ENCODE data around the gene SLC16A1.
"Not testable (repeated sequence)": the region's sequence is repeated elsewhere in the genome, so short reads cannot be mapped to it uniquely, and the experiment has no call there.

The SLC16A1 gene

DNA sequence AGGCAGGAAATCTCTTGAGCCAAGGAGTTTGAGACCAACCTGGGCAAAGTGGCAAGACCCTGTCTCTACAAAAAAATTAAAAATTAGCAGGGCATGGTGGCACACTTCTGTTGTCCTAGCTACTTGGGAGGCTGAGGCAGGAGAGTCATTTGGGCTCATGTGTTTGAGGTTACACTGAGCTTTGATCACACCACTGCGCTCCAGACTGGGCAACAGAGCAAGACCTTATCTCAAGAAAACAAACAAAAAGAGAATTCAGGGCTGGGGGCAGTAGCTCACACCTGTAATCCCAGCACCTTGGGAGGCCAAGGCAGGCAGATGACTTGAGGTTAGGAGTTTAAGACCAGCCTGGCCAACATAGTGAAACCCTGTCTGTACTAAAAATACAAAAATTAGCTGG lies 17.8 kb upstream of the SLC16A1 start:
- DNase-seq (ENCODE audit: low read depth, low spot score) = no peak

DNA sequence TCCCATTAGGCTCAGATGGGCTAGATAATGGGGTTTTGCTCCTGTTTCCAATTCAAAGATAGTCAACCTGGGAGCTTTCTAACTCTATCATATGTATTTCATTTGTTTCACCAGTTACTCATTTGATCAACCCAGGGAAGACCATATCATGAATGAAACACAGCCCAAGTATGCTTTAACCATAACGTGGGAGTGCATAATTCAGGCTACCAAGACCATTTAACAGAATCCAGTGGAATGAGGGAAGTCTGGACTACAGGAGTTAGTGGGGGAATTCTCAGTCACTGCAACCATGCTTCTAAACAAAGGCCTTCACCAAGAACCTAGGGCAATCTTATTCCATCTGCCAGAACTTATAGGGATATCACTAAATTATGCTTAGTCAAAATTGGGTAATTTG lies 15.0 kb upstream of the SLC16A1 start:
- no peak for DNase-seq (ENCODE audit: low read depth, low spot score)

DNA sequence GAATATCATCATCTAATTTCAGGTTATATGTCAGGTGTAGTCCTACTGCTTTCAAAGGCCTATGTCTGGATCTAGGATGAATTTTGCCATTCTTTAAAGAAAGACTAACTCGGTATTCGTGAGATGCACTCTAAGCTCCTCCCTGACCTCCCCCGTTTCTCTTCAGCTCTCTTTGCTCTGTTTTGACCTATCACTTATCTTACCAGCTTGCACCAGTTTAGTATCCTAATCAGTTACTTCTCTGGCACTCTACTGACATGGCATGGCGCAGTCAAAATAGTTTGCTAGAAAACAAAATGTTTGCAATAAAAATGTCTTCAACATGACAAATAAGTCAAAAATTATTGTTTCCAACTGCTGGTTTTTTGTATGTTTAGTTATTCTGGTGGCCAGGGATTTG lies 8.4 kb upstream of the SLC16A1 start:
- no peak for DNase-seq (ENCODE audit: low read depth, low spot score)

DNA sequence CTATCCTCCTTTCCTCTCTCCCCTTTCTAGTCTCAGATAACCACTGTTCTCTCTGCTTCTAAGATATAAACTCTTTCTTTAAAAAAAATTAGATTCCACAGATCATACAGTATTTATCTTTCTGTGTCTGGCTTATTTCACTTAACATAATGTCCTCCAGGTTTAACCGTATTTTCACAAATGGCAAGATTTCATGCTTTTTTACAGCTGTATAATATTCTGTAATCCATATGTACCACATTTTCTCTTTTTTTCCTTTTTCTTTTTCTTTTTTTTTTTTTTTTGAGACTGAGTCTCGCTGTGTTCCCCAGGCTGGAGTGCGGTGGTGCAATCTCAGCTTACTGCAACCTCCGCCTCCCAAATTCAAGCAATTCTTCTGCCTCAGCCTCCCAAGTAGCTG lies 5.1 kb upstream of the SLC16A1 start:
- DNase-seq (ENCODE audit: low read depth, low spot score) = no peak

DNA sequence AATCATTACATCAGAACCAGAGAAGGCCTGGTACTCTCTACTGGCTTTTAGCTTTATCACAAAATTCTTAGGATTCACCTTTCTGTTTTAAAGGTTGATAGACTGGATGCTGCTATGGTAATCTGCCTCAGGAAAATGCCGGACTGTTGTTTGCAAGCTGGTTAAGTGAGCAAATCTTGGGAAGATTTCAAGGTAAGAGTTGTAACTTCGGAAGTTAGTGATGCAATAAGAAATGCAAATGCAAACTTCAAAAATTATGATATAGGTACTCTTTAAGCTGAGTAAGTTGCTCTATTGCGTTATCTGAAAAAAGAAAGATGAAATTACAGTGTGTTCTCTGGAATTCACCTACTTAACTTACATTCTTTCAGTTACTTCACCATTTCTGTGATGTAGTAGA lies 4.4 kb upstream of the SLC16A1 start:
- DNase-seq (ENCODE audit: low read depth, low spot score) = no peak

DNA sequence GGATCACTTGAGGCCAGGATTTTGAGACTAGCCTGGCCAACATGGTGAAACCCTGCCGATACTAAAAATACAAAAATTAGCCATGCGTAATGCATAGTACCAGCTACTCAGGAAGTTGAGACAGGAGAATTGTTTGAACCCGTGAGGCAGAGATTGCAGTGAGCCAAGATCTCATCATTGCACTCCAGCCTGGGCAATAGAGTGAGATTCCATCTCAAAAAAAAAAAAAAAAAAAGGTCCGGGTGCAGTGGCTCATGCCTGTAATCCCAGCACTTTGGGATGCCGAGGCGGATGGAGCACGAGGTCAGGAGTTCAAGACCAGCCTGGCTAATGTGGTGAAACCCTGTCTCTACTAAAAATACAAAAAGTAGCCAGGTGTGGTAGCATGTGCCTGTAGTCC lies 2.2 kb upstream of the SLC16A1 start:
- DNase-seq (ENCODE audit: low read depth, low spot score) = not testable (repeated sequence)

DNA sequence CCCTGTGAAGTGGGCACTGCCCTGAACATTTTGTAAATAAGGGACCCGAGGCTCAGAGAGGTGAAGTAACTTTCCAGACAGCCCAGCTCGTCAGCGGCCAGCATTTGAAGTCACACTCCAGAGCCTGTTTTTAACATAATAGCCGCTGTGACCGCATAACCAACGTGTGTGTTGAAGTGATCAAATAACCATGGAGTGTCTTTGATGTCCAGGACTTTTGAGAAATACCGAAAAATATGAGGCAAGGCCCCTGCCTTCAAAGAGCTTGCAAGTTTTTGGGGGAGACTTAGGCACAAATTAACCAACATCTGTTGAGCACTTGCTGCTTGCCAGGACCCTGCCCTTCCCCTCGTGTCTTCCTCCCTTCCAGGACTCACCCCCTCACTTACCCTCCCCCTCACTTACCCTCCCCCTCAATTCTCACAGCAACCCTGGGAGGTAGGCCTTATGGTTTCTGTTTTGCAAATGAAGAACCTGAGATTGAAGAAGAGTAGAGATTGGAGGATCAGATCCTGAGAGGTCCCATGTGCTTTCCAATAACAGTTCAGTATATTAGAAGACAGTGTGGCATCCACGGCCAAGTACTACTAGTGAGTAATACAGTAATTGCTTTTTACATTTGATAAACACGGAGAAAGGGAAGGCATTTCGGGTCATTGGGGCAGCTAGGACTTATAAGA lies 1.3 kb upstream of the SLC16A1 start:
- no peak for DNase-seq (ENCODE audit: low read depth, low spot score)

DNA sequence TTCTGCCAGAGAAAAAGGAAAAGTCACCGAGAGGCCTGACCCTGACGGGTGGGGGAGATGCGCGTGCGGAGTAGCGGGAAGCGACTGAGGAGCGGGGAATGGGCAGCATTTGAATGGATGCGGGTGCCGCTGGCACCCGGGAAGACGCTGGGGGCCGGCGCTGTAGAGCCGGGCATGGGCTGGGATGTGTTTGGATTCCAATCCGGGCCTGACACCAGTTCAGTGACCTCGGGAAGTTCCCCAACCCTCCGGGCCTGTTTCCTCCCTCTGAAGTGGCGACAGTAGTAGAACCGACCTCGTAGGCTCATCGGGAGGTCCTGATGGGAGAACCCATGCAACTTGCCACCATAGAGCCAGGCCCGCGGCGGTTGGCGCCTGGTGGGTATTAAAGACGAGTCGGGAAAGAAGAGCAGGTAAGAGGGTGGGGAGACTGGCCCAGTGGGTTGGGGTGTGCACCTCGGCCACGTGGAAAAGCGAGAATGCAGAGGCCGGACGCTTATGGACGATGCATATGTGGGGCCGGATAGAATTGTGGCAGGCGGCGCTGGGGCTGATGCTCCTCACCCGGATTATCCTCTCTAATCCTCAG lies 642 bp upstream of the SLC16A1 start:
- no peak for DNase-seq (ENCODE audit: low read depth, low spot score)

DNA sequence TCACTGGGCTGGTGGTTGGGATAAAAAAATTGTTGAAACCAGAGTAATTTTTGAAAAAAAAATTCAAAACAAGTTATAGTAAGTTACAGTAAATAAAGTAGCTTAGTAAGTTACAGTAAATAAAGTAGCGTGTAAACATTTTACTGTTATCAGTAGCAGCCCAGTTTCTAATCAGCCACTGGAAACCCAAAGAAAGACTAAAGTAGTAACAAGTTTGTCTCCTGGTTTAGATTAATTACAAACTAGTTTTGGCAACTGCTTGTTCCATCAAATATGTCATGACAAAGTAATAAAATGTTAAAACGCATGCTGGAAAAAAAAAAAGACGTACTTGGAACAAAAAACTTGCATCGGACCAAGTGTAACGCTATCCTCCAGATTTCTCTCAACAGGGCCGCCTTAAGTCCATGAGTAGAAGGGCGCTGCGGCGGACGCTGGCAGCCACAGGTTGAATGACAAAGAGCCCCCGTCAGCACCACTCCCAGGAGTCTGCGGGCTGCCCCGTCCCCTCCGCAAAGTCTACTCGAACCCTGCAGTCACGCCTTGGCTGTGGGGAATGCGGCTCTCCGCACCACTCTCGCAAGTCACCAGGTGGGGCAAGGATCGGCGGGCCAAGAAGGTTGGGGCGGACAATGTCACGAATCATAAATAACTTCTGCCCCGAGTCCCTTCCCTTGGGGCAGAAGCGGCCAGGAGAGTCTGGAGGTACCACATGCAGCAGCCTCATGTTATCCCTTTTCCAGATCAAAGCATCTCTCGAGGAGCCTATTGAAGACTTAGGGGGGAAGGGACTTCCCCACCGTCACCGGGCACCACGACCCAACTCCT lies 837 bp downstream of the SLC16A1 start:
- DNase-seq (ENCODE audit: low read depth, low spot score) = no peak

DNA sequence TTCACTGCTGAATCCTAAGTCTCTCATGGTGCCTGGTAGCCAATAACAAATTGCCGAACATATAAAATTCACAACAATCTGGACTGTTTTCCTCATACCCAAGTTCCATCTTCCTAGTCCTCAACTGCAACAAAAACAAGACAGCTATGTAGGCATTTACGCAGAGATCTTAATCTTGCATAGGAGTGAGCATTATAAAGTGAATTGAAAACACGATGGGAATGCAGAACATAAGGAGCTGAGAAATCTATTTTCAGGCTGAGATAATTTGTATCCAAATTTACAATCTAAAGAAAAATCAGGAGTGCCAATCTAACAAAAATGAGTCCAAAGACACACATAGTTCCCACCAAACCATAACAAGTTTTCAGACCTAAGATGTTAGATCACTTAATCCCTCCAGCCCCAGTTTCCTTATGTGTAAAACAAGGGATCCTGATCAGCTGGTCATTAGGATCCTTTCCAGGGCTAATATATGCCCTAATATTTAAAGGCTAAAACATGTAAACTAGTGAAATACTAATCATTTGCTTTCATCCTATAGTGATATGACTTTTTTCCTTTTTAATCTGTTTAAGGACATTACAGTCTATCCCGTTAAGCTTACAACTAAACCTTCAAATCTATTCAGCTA lies 1.9 kb downstream of the SLC16A1 start:
- DNase-seq (ENCODE audit: low read depth, low spot score) = no peak

DNA sequence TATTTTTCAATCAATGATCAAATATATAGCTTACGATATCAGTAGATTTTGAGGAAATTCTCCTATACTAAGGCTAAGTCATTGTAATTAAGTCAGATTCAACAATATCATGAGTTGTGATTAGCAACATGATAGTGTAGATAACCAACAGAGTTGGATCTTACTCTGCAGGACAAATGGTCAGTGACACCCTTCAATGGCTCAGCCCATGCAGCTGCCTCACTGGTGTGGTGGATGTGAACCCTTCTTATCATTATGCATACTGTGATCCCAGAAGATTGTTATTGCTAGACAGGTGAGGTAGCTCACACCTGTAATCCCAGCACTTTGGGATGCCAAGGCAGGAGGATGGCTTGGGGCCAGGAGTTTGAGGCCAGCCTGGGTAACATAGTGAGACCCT lies 5.6 kb downstream of the SLC16A1 start:
- no peak for DNase-seq (ENCODE audit: low read depth, low spot score)

DNA sequence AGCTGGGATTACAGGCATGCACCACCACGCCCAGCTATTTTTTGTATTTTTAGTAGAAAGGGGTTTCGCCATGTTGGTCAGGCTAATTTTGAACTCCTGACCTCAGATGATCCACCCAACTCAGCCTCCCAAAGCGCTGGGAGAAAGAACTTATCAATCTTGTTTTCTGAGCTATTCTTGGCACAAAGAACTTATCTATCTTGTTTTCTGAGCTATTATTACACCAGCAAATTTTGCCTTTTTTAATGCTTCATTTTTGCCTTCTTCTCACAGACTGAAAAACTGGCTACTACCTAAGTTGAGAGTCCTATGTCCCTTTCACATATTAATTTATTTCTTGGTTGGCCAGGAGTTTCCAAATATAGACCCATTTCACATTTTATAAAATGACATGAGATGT lies 9.3 kb downstream of the SLC16A1 start:
- DNase-seq (ENCODE audit: low read depth, low spot score) = no peak

DNA sequence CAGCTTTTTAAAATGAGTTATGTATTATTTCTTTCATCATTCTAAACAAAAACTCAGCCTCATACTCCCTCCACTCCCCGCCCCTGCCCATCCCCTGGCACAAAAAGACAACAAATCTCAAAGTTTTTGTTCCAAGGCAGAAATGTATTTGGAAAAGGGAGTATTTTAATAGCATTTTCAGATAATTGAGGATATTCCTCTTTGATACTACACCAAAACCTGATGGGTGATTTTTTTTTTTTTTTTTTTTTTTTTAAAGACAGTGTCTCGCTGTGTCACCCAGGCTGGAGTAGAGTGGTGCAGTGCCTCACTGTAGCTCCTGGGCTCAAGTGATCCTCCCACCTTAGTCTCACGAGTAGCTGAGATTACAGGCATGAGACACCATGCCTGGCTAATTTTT lies 16.2 kb downstream of the SLC16A1 start:
- DNase-seq (ENCODE audit: low read depth, low spot score) = no peak

DNA sequence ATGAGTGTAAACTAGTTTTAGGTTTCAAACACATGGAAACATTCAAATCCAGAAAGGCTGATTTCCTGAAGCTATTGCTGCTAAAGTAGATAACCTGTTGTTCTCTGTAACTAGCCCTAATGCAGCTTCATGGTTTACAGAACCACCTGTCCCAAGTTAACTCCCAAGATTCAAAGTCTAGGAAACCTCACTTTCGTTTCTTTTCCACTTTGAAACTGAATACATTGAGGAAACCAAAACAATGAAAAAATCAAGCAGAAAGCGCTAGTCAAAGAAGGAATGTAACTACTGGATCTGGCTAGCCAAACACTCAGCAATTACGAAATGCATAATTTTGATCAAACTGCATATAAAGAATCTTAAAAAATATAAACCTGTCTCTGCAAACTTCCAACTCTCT lies 17.8 kb downstream of the SLC16A1 start:
- DNase-seq (ENCODE audit: low read depth, low spot score) = no peak

DNA sequence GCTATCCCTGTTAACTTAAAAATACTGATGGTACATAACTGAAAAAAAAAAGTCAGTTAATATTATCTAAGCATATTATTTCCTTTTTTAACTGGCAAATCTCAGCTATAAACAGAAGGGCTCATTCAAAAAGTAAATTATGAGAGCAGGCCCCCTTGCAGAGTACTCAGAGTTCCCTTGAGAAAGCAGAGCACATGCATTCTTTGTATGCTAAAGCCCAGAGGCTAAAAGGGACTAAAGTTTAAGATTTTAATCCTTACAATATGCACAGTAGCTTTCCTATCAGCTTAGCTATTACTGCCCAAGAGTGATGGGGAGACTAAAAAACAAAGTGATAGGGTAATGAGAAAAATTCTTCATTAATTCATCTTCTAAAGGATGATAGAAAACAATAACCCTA lies 18.5 kb downstream of the SLC16A1 start:
- no peak for DNase-seq (ENCODE audit: low read depth, low spot score)

DNA sequence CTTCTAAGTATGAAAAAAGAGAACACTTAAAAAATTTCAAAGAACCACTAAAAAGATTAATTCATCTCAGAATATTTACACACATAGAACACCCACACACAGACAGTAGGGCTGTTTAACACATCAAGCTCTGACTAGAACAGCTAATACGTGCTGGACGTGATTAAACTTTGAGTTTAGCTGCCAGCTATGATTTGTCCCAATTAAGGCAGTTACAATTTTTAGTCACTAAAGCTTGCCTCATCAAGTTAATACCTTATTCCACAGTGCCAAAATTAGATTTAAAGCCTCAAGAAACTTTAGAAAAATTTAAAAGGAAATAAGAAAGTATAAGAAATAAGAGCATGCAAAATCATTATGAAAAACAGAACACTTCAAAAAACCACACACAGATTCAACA lies 18.9 kb downstream of the SLC16A1 start:
- DNase-seq (ENCODE audit: low read depth, low spot score) = no peak

DNA sequence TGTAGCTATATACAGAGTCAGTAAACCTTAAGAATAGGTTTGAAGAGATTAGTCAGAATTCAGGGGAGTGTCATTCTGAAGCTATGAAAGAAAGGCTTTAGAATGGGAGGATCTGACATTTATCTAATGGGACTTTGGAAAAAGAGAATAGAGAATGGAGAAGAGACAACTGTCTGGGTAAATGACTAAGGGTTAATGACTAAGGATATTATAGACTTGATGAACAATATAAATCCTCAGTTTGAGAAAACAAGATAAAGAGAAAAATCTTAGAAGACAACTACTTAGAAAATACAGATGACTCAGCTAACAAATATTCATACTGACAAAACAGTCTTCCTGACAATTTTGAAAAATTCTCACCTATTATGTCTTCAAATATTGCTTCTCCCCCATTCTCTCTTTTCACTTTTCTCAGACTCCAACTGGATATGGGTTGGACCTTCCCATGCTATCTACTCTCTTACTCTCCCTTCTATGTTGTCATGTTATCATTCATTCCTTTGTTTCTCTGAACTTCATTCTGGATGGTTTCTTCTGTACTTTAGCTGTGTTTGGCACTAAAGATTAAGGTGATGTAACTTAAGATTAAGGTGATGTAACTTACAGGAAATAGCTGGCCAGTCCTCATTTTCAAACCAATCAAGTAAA lies 20.4 kb downstream of the SLC16A1 start:
- DNase-seq (ENCODE audit: low read depth, low spot score) = no peak

DNA sequence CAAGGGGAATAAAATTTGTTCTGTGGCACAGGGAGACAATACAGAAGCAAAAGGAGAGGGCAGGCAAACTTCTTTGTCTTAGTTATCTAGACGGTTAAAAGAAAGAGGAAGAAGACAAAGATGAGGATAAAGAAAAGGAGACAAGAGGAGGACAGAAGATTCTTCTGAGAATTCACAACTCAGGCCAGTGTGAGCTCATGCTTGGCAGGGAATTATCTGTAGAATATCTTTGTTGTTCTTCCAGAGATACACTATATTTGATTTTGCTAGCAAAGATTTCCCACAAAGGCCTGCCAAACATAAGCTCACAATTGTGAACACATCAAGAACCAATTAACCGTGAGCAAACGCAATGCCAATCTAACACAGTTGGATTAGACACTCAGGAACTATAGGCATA lies 21.4 kb downstream of the SLC16A1 start:
- DNase-seq (ENCODE audit: low read depth, low spot score) = no peak

DNA sequence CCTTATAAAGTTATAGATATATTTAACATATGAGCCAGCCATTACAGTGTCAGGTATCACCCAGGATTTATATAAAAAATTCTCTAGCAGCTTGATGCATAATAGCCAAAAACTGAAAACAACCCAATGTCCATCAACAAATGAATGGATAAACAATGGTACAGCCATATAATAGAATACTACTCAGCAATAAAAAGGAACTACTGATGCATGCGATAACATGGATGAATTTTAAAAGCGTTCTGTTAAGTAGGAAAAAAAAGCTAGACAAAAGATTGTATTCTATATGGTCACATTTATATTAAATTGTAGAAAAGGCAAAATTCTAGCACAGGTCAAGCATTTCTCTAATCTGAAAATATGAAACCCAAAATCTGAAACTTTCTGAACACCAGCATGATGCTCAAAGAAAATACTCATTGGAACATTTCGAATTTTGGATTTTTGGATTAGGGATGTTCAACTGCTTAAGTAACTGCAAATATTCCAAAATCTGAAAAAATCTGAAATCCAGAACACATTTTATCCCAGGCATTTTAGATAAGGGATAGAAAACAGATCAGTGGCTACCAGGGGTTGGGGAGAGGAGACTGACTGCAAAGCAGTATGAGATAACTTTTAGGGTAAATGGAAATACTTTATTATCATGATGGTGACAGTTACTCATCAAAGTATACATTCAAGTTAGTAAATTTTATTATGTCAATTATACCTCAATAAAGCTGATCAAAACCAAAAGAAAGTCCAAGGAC lies 22.0 kb downstream of the SLC16A1 start:
- no peak for DNase-seq (ENCODE audit: low read depth, low spot score)

DNA sequence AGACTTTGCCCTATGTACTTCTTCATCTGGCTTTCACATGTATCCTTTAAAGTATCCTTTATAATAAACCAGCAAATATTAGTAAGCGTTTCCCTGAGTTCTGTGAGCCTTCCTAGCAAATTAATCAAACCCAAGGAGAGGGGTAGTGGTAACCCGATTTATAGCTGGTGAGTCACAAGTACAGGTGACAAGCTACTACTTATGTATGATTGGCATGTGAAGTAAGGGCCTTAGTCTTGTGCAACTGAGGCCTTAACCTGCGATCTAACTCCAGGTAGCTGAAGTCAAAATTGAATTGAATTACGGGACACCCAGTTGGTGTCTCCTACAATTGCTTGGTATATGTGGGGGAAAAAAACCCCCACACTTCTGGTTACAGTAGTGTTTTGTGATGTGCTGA lies 26.0 kb downstream of the SLC16A1 start:
- no peak for DNase-seq (ENCODE audit: low read depth, low spot score)

DNA sequence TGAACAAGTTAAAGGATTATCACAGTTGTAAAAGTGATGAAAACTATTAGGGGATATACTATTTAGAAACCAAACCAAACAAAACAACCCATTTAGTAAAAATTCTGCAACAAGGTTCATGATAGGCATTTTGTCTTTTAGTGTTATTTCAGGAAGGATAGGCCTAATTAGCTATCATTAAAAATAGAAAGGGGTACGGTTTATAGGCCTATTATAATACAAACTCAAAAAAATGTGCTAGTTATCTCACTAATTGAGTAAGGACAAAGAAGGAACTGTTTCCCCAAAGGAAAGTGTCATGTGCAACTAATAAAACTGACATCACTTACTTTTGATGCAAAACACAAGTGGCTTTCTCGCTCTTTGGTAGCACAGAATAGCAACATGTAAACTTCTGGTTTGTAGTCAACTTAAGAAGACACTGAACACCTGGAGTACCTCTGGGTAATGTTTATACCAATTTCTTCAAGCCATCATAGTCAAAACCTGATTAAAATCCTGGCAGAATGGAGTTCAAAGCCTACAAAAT lies 28.5 kb downstream of the SLC16A1 start:
- DNase-seq (ENCODE audit: low read depth, low spot score) = no peak
